DOHH2 (cell line): ENCODE measurements around the gene KIF16B.

Experiments used
- H3F3A ChIP-seq: fragments of 200-600 bp; sonication (generic), shearing (Covaris generic); 2 replicates; pipeline ENCODE4 v1.6.0; 2016; ENCODE audit warnings: antibody characterized with exemption, mild to moderate bottlenecking; ENCODE audit not compliant: control insufficient read depth, insufficient read depth
- H3K27ac ChIP-seq: fragments of 200-600 bp; sonication (generic); 2 replicates; pipeline ENCODE4 v1.5.1; 2014; ENCODE audit warnings: low read depth, mild to moderate bottlenecking, low read length, moderate library complexity
- H3K27me3 ChIP-seq: fragments of 200-600 bp; sonication (generic); 2 replicates; pipeline ENCODE4 v1.6.1; 2014; ENCODE audit warnings: mild to moderate bottlenecking, low read length, mixed read lengths; ENCODE audit not compliant: control insufficient read depth
- H3K36me3 ChIP-seq: fragments of 200-600 bp; sonication (generic); 2 replicates; pipeline ENCODE4 v1.6.1; 2014; ENCODE audit warnings: mild to moderate bottlenecking, low read length, moderate library complexity, mixed read lengths; ENCODE audit not compliant: control insufficient read depth
- H3K4me1 ChIP-seq: fragments of 200-600 bp; sonication (generic); 2 replicates; pipeline ENCODE4 v1.6.1; 2014; ENCODE audit warnings: mild to moderate bottlenecking, low read length, mixed read lengths; ENCODE audit not compliant: control insufficient read depth
- H3K4me2 ChIP-seq: fragments of 200-600 bp; sonication (generic); 2 replicates; pipeline ENCODE4 v1.6.0; 2014; ENCODE audit warnings: mild to moderate bottlenecking, low read length, moderate library complexity
- H3K4me3 ChIP-seq: fragments of 200-600 bp; sonication (generic); 2 replicates; pipeline ENCODE4 v1.5.1; 2014; ENCODE audit warnings: mild to moderate bottlenecking, low read length, mixed read lengths
- H3K79me2 ChIP-seq: fragments of 200-600 bp; sonication (generic); 2 replicates; pipeline ENCODE4 v1.6.1; 2014; ENCODE audit warnings: mild to moderate bottlenecking, low read length, mixed read lengths; ENCODE audit not compliant: control insufficient read depth
- H3K9me2 ChIP-seq: fragments of 200-600 bp; sonication (generic); replicated peaks from 2 replicates; pipeline ENCODE4 v1.6.1; 2014; ENCODE audit warnings: mild to moderate bottlenecking, low read length, mixed read lengths; ENCODE audit not compliant: control insufficient read depth
- H3K9me3 ChIP-seq: fragments of 200-600 bp; sonication (generic); 2 replicates; pipeline ENCODE4 v1.6.1; 2014; ENCODE audit warnings: antibody characterized with exemption, low read length, mixed read lengths; ENCODE audit not compliant: control insufficient read depth, insufficient read depth
- H4K20me1 ChIP-seq: fragments of 200-600 bp; sonication (generic); 2 replicates; pipeline ENCODE4 v1.6.0; 2014; ENCODE audit warnings: low read depth, mild to moderate bottlenecking, antibody characterized with exemption, low read length, moderate library complexity; ENCODE audit not compliant: control insufficient read depth, insufficient read depth
- EZH2phosphoT487 ChIP-seq: fragments of 200-600 bp; sonication (generic); IDR thresholded peaks from 2 replicates; pipeline ENCODE4 v1.6.1; 2017; ENCODE audit warnings: borderline replicate concordance, mild to moderate bottlenecking, antibody characterized with exemption, low read length, moderate library complexity, mixed read lengths
- TF ChIP-seq, protein P1 (sequence below): fragments of 200-600 bp; sonication (generic); IDR thresholded peaks from one replicate; pipeline ENCODE4 v1.5.1; 2014; ENCODE audit warnings: antibody characterized with exemption, mild to moderate bottlenecking, low read depth, low read length; ENCODE audit not compliant: poor library complexity, severe bottlenecking

Gene KIF16B

GRCh38 chr20:16616317-16616716 lies 43.1 kb upstream of the KIF16B start:
- H3K4me1 ChIP-seq: no peaks in the 10 kb centered on the region
- no peak overlapping the region for H3K27ac ChIP-seq
- no peaks in the 10 kb centered on the region for H3K79me2 ChIP-seq
- TF ChIP-seq EZH2phosphoT487: no peak
- TF ChIP-seq, protein P1, sequence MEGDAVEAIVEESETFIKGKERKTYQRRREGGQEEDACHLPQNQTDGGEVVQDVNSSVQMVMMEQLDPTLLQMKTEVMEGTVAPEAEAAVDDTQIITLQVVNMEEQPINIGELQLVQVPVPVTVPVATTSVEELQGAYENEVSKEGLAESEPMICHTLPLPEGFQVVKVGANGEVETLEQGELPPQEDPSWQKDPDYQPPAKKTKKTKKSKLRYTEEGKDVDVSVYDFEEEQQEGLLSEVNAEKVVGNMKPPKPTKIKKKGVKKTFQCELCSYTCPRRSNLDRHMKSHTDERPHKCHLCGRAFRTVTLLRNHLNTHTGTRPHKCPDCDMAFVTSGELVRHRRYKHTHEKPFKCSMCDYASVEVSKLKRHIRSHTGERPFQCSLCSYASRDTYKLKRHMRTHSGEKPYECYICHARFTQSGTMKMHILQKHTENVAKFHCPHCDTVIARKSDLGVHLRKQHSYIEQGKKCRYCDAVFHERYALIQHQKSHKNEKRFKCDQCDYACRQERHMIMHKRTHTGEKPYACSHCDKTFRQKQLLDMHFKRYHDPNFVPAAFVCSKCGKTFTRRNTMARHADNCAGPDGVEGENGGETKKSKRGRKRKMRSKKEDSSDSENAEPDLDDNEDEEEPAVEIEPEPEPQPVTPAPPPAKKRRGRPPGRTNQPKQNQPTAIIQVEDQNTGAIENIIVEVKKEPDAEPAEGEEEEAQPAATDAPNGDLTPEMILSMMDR: no peak
- H3K4me2 ChIP-seq: no peak overlapping the region
- no peaks in the 10 kb centered on the region for H3K9me3 ChIP-seq
- peaks cover 7% of the 10 kb centered on the region; the same call in 1 of the 2 replicates for H3K27me3 ChIP-seq
- no peaks in the 10 kb centered on the region for H3K36me3 ChIP-seq
- H3K9me2 ChIP-seq: no peaks in the 10 kb centered on the region
- H4K20me1 ChIP-seq: no peaks in the 10 kb centered on the region
- H3K4me3 ChIP-seq: no peak overlapping the region
- no peaks in the 10 kb centered on the region for H3F3A ChIP-seq

GRCh38 chr20:16615199-16615598 lies 42.0 kb upstream of the KIF16B start:
- no peaks in the 10 kb centered on the region for H3K36me3 ChIP-seq
- peaks cover 7% of the 10 kb centered on the region; the same call in 1 of the 2 replicates for H3K27me3 ChIP-seq
- H3K4me2 ChIP-seq: no peak overlapping the region
- no peak overlapping the region for H3K27ac ChIP-seq
- H3K9me3 ChIP-seq: no peaks in the 10 kb centered on the region
- H3K4me1 ChIP-seq: no peaks in the 10 kb centered on the region
- no peaks in the 10 kb centered on the region for H4K20me1 ChIP-seq
- TF ChIP-seq, protein P1: no peak
- TF ChIP-seq EZH2phosphoT487: no peak
- no peaks in the 10 kb centered on the region for H3K79me2 ChIP-seq
- H3K9me2 ChIP-seq: no peaks in the 10 kb centered on the region
- no peak overlapping the region for H3K4me3 ChIP-seq
- H3F3A ChIP-seq: no peaks in the 10 kb centered on the region

DNA sequence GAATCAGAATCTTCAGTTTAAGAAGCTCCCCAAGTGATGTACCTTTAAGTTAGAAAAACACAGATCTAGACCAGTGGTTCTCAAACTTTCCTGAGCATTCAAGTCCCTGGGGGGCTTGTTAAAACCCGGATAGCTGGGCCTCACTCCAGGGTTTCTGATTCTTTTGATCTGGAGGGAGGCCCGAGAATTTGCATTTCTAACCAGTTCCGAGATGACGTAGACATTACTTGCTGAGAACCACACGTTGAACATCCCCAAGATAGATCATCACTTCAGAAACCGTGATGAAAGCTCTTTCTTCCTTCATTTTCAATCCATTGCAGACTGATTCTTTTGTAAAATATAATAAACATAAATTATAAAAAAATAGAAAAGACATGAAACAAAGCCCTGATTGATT lies 40.7 kb upstream of the KIF16B start:
- H3K79me2 ChIP-seq: no peaks in the 10 kb centered on the region
- no peaks in the 10 kb centered on the region for H3K9me2 ChIP-seq
- H3K27ac ChIP-seq: no peak overlapping the region
- H3K4me2 ChIP-seq: no peak overlapping the region
- H3K4me1 ChIP-seq: no peaks in the 10 kb centered on the region
- no peak for TF ChIP-seq EZH2phosphoT487
- TF ChIP-seq, protein P1: no peak
- H3K27me3 ChIP-seq: peaks cover 7% of the 10 kb centered on the region; the same call in 1 of the 2 replicates
- H3K36me3 ChIP-seq: no peaks in the 10 kb centered on the region
- no peaks in the 10 kb centered on the region for H3F3A ChIP-seq
- no peak overlapping the region for H3K4me3 ChIP-seq
- no peaks in the 10 kb centered on the region for H3K9me3 ChIP-seq
- H4K20me1 ChIP-seq: no peaks in the 10 kb centered on the region
